CD4-positive, alpha-beta T cell treated with Interleukin-6 at 100 ng/mL for 8 hours (primary cell): Measurements from ENCODE around the gene LDHD.

ENCODE experiments used
- DNase-seq: peaks from one replicate; pipeline ENCODE4 v3.0.0-alpha.2; 2020; ENCODE audit warnings: mixed read lengths, low spot score

The LDHD gene

DNA sequence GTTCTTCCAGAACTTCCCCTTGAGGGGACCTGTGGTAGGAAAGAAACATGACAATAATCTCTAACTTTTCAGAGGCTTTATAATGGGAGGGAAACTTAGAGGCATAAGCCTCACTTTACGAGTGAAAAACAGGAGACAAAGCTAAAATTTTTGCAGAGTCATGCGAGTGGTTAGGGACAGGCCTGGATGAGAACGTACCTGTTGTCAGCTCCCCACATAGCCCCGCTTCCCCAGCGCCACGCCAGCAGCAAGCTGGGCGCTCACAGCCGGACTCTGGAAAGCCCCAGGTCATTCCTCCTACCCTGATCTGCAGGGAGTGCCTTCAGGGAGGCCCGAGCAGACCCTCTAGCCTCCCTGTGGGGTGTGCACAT is 53.6 kb downstream of the LDHD start:
- no peak for DNase-seq

DNA sequence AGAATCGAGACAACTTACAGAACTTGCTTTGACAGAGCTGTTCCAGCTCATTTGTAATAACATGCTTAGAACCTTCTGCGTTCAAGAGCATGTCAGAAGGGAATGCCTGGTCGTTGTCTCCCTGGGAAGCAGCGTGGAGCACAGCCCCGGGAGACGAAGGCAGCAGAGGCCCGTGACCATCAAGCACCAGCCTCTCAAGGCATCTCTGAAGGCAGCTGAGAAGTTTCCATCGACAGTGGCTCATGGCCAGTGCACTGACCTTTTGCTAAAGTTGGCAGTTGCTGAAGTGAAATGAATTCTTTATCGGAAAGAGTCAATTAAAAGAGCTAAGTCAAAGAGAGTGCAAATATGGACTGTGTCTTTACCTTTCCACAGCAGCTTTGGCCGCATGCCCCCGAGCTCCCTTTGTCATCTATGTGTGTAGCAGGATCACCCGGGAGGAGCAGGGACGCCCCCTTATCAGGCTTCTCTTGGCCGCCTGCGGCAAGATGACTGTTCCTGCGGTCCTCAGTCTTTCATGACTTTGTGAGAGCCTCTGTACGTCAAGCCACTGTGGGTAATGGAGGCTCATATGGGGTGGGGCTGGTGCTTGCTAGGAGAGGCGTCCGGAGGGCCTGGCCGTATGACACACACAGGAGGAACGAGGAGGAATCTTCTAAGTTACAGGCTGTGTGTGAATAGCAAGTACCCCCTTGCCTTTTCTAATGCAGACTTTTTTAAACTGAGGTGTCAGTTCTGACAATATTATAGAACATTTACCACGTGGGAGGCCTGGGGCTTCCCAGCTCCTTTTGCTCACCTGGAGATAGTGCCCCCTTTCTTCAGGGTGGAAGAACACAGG is 54.2 kb downstream of the LDHD start:
- no peak for DNase-seq
